HG02642 (cell line): ENCODE results near the gene SH3RF3.
A peak's percentile ranks its signal among the peaks of the same experiment; 100 is the strongest.

Experiments
- ATAC-seq: cut with Tn5 transposase; IDR thresholded peaks from one replicate; pipeline ENCODE4 v1.9.1; 2021; ENCODE audit warnings: mild to moderate bottlenecking; ENCODE audit not compliant: unreplicated experiment, poor library complexity

The SH3RF3 gene

GRCh38 chr2:109231428-109231827 is 102.4 kb downstream of the SH3RF3 start:
- no peak for ATAC-seq

GRCh38 chr2:109231996-109232705 is 103.1 kb downstream of the SH3RF3 start:
- ATAC-seq = no peak

GRCh38 chr2:109232909-109233308 is 103.9 kb downstream of the SH3RF3 start:
- no peak for ATAC-seq

- no peak for ATAC-seq
Measured at GRCh38 chr2:109233643-109234042, 104.6 kb downstream of the SH3RF3 start.

- ATAC-seq = no peak
Measured at GRCh38 chr2:109234355-109234754, 105.3 kb downstream of the SH3RF3 start.

- ATAC-seq = no peak
Measured at GRCh38 chr2:109236147-109236546, 107.1 kb downstream of the SH3RF3 start.

GRCh38 chr2:109237792-109238191 is 108.8 kb downstream of the SH3RF3 start:
- ATAC-seq = no peak

GRCh38 chr2:109238580-109238979 is 109.6 kb downstream of the SH3RF3 start:
- peak; percentile 83 for ATAC-seq

GRCh38 chr2:109239720-109240119 is 110.7 kb downstream of the SH3RF3 start:
- ATAC-seq = no peak

GRCh38 chr2:109242210-109242653 is 113.2 kb downstream of the SH3RF3 start:
- no peak for ATAC-seq

GRCh38 chr2:109242654-109243331 is 113.8 kb downstream of the SH3RF3 start:
- ATAC-seq = no peak

- no peak for ATAC-seq
Measured at GRCh38 chr2:109243526-109244303, 114.7 kb downstream of the SH3RF3 start.

GRCh38 chr2:109244304-109244582 is 115.2 kb downstream of the SH3RF3 start:
- no peak for ATAC-seq

- no peak for ATAC-seq
Measured at GRCh38 chr2:109244750-109245382, 115.9 kb downstream of the SH3RF3 start.

GRCh38 chr2:109246176-109246575 is 117.2 kb downstream of the SH3RF3 start:
- ATAC-seq = no peak

GRCh38 chr2:109246616-109247015 is 117.6 kb downstream of the SH3RF3 start:
- no peak for ATAC-seq

- ATAC-seq = no peak
Measured at GRCh38 chr2:109247340-109247739, 118.3 kb downstream of the SH3RF3 start.

GRCh38 chr2:109247812-109248211 is 118.8 kb downstream of the SH3RF3 start:
- ATAC-seq = no peak

- no peak for ATAC-seq
Measured at GRCh38 chr2:109248590-109248989, 119.6 kb downstream of the SH3RF3 start.

GRCh38 chr2:109253217-109253616 is 124.2 kb downstream of the SH3RF3 start:
- no peak for ATAC-seq
